ENCODE results near the gene MLC1.
A peak's percentile ranks its signal among the peaks of the same experiment; 100 is the strongest.

Gene MLC1

GRCh38 chr22:50034126-50035081, 50.8 kb downstream of the MLC1 start:
- DNase-seq = peak; percentile 75

- no peak for DNase-seq
Measured at GRCh38 chr22:50032941-50033601, 52.2 kb downstream of the MLC1 start.

GRCh38 chr22:50032109-50032871, 52.9 kb downstream of the MLC1 start:
- no peak for DNase-seq

- DNase-seq = no peak
Measured at GRCh38 chr22:50031189-50032091, 53.8 kb downstream of the MLC1 start.

- DNase-seq = peak; percentile 51
Measured at GRCh38 chr22:50030297-50031188, 54.7 kb downstream of the MLC1 start.

GRCh38 chr22:50027639-50028537, 57.3 kb downstream of the MLC1 start:
- DNase-seq = no peak

GRCh38 chr22:50025993-50026392, 59.2 kb downstream of the MLC1 start:
- DNase-seq = no peak

GRCh38 chr22:50022171-50022819, 62.9 kb downstream of the MLC1 start:
- DNase-seq = no peak

- no peak for DNase-seq
Measured at GRCh38 chr22:50020606-50021005, 64.6 kb downstream of the MLC1 start.

GRCh38 chr22:50019316-50019715, 65.9 kb downstream of the MLC1 start:
- no peak for DNase-seq

- no peak for DNase-seq
Measured at GRCh38 chr22:50018608-50019285, 66.5 kb downstream of the MLC1 start.

- no peak for DNase-seq
Measured at GRCh38 chr22:50017701-50018224, 67.5 kb downstream of the MLC1 start.

- no peak for DNase-seq
Measured at GRCh38 chr22:50016988-50017700, 68.1 kb downstream of the MLC1 start.

GRCh38 chr22:50016308-50016987, 68.8 kb downstream of the MLC1 start:
- DNase-seq = no peak

- no peak for DNase-seq
Measured at GRCh38 chr22:50015451-50016307, 69.5 kb downstream of the MLC1 start.

GRCh38 chr22:50014655-50015401, 70.4 kb downstream of the MLC1 start:
- DNase-seq = no peak
